Measurements from ENCODE around the gene UNC5CL.

- peak; percentile 74 to 90 (median 86) for TF ChIP-seq CTCF (IDR thresholded peaks at IDR 0.05)
- no peak for TF ChIP-seq POLR2A (IDR thresholded peaks at IDR 0.05)
Observed at GRCh38 chr6:41066867-41067304, 27.9 kb upstream of the UNC5CL start.

All from heart left ventricle (tissue), 13 donors.